Stimulated activated CD8-positive, alpha-beta memory T cell treated with anti-CD3 and anti-CD28 coated beads, Interleukin-12 subunit alpha, Interleukin-12 subunit beta, amount 100 ng/mL, for 24 hours (primary cell): Measurements from ENCODE around the gene IL13.

Experiments used
- DNase-seq: peaks from one replicate; pipeline ENCODE4 v3.0.0-alpha.2; 2020; ENCODE audit errors: extremely low read depth

Gene IL13

GRCh38 chr5:132669966-132670882 lies 12.3 kb downstream of the IL13 start:
- no peak for DNase-seq

- DNase-seq: no peak
Measured at GRCh38 chr5:132671000-132671399, 13.0 kb downstream of the IL13 start.

- no peak for DNase-seq
Measured at GRCh38 chr5:132673488-132673887, 15.5 kb downstream of the IL13 start.

DNA sequence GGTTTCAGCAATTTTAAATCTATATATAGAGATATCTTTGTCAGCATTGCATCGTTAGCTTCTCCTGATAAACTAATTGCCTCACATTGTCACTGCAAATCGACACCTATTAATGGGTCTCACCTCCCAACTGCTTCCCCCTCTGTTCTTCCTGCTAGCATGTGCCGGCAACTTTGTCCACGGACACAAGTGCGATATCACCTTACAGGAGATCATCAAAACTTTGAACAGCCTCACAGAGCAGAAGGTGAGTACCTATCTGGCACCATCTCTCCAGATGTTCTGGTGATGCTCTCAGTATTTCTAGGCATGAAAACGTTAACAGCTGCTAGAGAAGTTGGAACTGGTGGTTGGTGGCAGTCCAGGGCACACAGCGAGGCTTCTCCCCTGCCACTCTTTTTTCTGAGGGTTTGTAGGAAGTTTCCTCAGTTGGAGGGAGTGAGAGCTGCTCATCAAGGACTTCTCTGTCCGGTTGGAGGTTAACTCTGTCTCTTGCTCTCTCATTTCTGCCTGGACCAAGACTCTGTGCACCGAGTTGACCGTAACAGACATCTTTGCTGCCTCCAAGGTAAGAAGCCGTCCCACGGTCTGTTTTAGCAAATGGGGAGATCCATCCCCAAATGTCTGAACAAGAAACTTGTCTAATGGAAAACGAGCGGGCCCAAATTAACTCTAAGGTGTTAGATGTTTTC lies 16.1 kb downstream of the IL13 start, which contains the start of gene IL4:
TSS of gene IL4 (plus strand) at position 51 of the 692 bp plus-strand sequence. CDS start at position 113, 62 bp downstream.
- DNase-seq: no peak

- DNase-seq: no peak
Measured at GRCh38 chr5:132674671-132675506, 16.9 kb downstream of the IL13 start.

- DNase-seq: no peak
Measured at GRCh38 chr5:132675936-132676689, 18.1 kb downstream of the IL13 start.

- DNase-seq: no peak
Measured at GRCh38 chr5:132677191-132677590, 19.2 kb downstream of the IL13 start.

DNA sequence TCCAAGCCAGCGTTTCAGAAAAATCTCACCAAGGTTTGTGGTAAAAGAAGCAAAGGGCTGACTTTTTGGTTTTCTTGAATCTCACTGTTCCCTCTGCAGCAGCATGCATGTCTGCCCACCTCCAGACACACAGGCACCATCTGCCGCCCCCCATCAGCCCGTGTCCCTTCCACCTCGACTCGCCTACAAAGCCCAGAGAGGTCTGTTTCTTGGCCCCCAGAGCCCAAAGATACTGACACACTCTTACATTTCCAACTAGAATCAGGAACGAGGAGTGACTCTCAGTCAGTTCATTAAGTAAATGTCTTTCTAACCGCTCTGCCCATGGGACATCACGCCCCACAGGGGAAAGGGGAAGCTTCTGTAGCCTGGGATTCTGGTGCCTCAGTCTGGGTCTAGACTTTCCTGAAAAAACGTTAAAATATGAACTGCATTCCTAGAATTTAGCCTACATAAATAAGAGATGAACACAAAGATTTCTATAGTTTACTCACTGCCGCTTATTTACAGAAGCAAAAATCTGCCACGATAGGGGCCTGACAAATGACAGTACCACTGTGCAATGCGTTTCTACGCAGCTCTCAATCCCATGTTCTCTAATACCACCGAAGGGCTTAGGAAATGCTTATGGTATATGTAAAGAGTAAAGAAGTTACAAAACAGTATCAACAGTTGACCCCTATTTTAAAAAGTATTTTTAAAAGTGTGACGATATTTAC lies 19.9 kb downstream of the IL13 start:
- DNase-seq: no peak

DNA sequence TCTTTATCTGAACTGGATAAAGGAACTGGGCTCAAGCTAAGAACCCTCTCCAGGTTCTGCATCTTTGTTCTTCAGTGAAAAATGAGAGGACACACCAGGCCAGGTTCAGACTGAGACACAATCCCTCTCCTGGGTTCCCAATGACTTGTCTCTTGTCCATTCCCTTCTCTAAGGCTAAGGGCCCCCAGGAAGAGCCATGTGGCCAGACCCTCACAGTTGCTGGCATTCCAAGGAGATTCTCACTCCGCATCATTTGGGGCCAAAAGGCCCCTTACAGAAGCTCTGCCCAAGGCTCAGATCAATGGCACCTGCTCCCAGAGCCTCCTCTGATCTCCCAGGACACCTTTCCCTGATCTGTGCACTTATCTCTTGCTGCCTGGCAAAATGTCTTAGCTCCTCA lies 20.8 kb downstream of the IL13 start:
- no peak for DNase-seq

- DNase-seq: no peak
Measured at GRCh38 chr5:132679166-132679565, 21.2 kb downstream of the IL13 start.

GRCh38 chr5:132679717-132680380 lies 21.9 kb downstream of the IL13 start:
- no peak for DNase-seq

DNA sequence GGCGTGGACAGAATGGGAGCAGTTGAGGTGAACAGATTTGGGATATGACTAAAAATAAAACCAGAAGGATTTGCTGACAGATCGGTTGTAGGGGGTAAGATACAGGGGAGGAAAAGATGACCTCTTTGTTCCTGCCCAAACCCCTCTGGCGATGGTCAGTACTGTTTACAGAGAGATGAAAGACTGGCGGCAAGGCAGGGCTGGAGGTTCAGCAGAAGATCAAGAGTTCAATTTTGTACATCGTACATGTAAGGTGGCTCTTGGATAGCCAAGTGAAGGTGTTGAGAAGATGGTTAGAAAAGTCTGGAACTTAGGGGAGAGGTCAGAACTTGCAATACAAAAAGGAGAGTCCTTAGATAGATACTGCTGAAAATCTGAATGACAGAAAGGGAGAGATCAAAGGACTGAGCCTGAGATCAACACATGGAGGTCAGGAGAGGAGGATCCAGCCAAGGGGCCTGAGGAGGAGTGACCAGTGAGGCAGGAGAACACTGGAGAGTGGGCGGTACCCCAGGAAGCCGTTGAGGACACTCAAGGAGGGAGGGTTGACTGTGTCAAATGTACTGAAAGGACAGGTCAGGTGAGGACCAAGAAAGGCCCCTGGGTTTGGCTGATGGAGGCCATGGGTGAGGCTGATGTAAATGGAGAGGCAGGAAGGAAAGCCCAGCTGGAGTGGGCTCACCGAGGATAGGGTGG lies 23.0 kb downstream of the IL13 start:
- DNase-seq: no peak

DNA sequence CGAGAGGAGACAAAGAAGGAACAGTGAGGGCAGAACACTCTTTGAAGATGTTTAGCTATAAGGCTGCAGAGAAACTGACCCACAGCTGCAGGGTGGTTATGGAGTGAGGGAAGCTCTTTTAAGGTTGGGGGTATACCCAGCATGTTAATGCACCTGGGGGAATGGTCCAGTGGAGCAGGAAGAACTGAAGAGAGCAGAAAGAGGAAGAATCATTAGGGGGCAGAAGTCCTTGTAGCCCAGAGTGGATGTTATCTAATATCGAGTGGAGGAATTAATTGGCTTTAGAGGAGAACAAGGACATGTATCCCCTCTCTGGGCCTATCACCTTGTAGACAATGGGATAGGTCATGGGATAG lies 23.5 kb downstream of the IL13 start:
- DNase-seq: no peak

GRCh38 chr5:132681983-132682382 lies 24.0 kb downstream of the IL13 start:
- no peak for DNase-seq

DNA sequence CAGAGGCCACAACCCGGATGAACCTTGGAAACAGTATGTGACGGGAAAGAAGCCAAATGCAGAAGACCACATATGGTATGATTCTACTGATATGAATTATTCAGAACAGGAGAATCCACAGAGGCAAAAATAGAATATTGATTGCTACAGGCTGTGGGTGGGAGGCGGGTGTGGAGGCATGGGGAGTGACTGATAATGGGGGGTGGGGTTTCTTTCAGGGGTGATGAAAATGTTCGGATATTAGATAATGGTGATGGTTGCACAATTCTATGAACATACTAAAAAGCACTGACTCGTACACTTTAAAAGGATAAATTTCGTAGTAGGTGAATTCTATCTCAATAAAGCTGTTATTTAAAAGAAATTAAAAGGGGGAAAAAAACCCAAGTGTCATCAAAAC lies 26.5 kb downstream of the IL13 start:
- DNase-seq: no peak

- DNase-seq: no peak
Measured at GRCh38 chr5:132684922-132685720, 27.1 kb downstream of the IL13 start.

DNA sequence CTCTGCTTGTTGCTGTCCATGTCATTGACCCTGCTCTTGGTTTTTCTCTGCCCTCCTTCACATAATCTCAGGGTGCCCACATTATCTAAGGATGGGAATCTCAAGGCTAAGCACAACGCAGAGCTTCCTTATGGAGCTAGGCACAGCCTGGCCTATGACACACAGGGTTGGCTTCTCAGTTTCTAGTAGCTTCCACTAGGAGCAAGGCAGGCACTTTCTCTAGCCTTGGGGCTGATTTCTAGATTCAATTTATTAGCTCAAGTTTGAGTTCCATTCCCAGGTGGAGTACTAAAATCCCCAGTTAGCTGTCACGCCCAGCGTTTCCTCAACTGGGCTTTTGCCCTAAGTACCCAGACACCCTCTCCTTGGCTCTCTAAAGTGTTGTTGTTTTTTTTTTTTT lies 28.2 kb downstream of the IL13 start:
- no peak for DNase-seq

DNA sequence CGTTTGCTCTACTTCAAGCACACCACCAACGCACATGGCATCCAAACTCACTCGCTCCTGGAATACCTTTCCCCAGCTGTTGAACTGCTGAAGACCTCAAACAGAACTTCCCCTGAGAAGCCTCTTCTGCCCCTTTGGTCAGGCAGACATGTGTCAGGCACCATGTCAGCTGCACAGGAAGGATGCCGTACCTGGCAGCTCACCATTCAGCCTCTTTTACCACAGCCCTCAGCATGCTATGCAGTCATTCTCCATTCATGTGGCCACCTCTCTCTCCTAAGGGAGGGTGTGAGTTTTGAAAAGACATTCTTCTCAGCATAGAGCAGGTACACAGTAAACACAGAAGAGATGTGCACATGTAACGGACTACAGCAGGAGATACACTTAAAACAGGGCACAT lies 30.0 kb downstream of the IL13 start:
- DNase-seq: no peak
